Neural cell (in vitro differentiated cells): Measurements from ENCODE around the gene EMC8. TPM values are rescaled to one million over a fixed set of nuclear protein-coding genes. Genes with fewer than 3 reads are reported as not detected.

Experiments used
- H2AFZ ChIP-seq: fragments of 200-600, 300-800 bp; sonication (generic), shearing (Covaris generic); 2 replicates; pipeline ENCODE4 v1.6.0; 2014; ENCODE audit warnings: low read depth, mild to moderate bottlenecking, antibody characterized with exemption, low read length, moderate library complexity
- H3F3A ChIP-seq: fragments of 200-600 bp; shearing (Covaris generic); 2 replicates; pipeline ENCODE4 v1.6.1; 2016; ENCODE audit warnings: mild to moderate bottlenecking, moderate library complexity, mixed read lengths, antibody characterized with exemption, low read length; ENCODE audit not compliant: insufficient read depth, poor library complexity, severe bottlenecking
- H3K27ac ChIP-seq: fragments of 200-600, 300-800 bp; sonication (generic), shearing (Covaris generic); 2 replicates; pipeline ENCODE4 v1.5.1; 2014; ENCODE audit warnings: mild to moderate bottlenecking, low read length, moderate library complexity
- H3K27me3 ChIP-seq: fragments of 300-800, 200-600 bp; sonication (generic), shearing (Covaris generic); 2 replicates; pipeline ENCODE4 v1.6.0; 2014; ENCODE audit warnings: mild to moderate bottlenecking, low read depth, low read length, moderate library complexity; ENCODE audit not compliant: insufficient read depth
- H3K36me3 ChIP-seq: fragments of 300-800, 200-600 bp; sonication (generic), shearing (Covaris generic); 2 replicates; pipeline ENCODE4 v1.5.1; 2014; ENCODE audit warnings: mild to moderate bottlenecking, antibody characterized with exemption, low read length, moderate library complexity; ENCODE audit not compliant: insufficient read depth
- H3K4me2 ChIP-seq: fragments of 300-800, 200-600 bp; sonication (generic), shearing (Covaris generic); 2 replicates; pipeline ENCODE4 v1.6.0; 2014; ENCODE audit warnings: mild to moderate bottlenecking, low read length
- H3K4me3 ChIP-seq: fragments of 300-800, 200-600 bp; sonication (generic), shearing (Covaris generic); 2 replicates; pipeline ENCODE4 v1.5.1; 2014; ENCODE audit warnings: mild to moderate bottlenecking, low read length, moderate library complexity
- H3K79me2 ChIP-seq: fragments of 200-600 bp; shearing (Covaris generic); replicated peaks from 2 replicates; pipeline ENCODE4 v1.6.0; 2014; ENCODE audit warnings: mild to moderate bottlenecking, low read length, moderate library complexity; ENCODE audit not compliant: insufficient read depth
- H3K9ac ChIP-seq: fragments of 300-800, 200-600 bp; sonication (generic), shearing (Covaris generic); 2 replicates; pipeline ENCODE4 v1.6.1; 2016; ENCODE audit warnings: mild to moderate bottlenecking, low read length, mixed read lengths
- H3K9me2 ChIP-seq: fragments of 200-600 bp; shearing (Covaris generic); 2 replicates; pipeline ENCODE4 v1.6.1; 2016; ENCODE audit warnings: mild to moderate bottlenecking, low read length, mixed read lengths; ENCODE audit not compliant: insufficient read depth
- H3K9me3 ChIP-seq: fragments of 200-600, 300-800 bp; sonication (generic), shearing (Covaris generic); 2 replicates; pipeline ENCODE4 v1.6.1; 2016; ENCODE audit warnings: mild to moderate bottlenecking, mixed run types, low read length, moderate library complexity, mixed read lengths
- H4K20me1 ChIP-seq: fragments of 200-600 bp; shearing (Covaris generic); 2 replicates; pipeline ENCODE4 v1.6.1; 2016; ENCODE audit warnings: mild to moderate bottlenecking, mixed run types; ENCODE audit not compliant: insufficient read depth
- EP300 ChIP-seq: fragments of 450-650 bp; conservative IDR thresholded peaks from 2 replicates; pipeline ENCODE4 v1.6.1; 2014; ENCODE audit warnings: antibody characterized with exemption, mild to moderate bottlenecking, moderate library complexity; ENCODE audit not compliant: poor library complexity, severe bottlenecking
- EZH2 ChIP-seq: fragments of 200-600, 300-800 bp; shearing (Covaris generic), sonication (generic); IDR thresholded peaks from 2 replicates; pipeline ENCODE4 v1.6.1; 2014; ENCODE audit warnings: antibody characterized with exemption, low read length, borderline replicate concordance, mild to moderate bottlenecking; ENCODE audit not compliant: insufficient read depth, poor library complexity, severe bottlenecking
- MXI1 ChIP-seq: fragments of 450-650 bp; conservative IDR thresholded peaks from 2 replicates; pipeline ENCODE4 v1.6.1; 2014; ENCODE audit warnings: antibody characterized with exemption, mild to moderate bottlenecking; ENCODE audit not compliant: poor library complexity, severe bottlenecking
- POLR2AphosphoS5 ChIP-seq: IDR thresholded peaks from 2 replicates; pipeline ENCODE4 v1.6.1; 2012
- RAD21 ChIP-seq: fragments of 450-650 bp; conservative IDR thresholded peaks from 2 replicates; pipeline ENCODE4 v1.6.1; 2014; ENCODE audit warnings: antibody characterized with exemption, mild to moderate bottlenecking, moderate library complexity
- SMC3 ChIP-seq: fragments of 450-650 bp; conservative IDR thresholded peaks from 2 replicates; pipeline ENCODE4 v1.6.1; 2014; ENCODE audit warnings: antibody characterized with exemption, mild to moderate bottlenecking, moderate library complexity; ENCODE audit not compliant: poor library complexity
- TAF1 ChIP-seq: IDR thresholded peaks from 2 replicates; pipeline ENCODE4 v1.6.1; 2012; ENCODE audit warnings: low read depth
- polyA plus RNA-seq: library from polyadenylated mRNA; depleted of rRNA; stranded (reverse); fragments of >200 nt; gene quantifications from 2 replicates; pipeline ENCODE4 v1.2.3, GENCODE V29; 2014
- TF ChIP-seq, protein P1 (sequence below): fragments of 450-650 bp; IDR thresholded peaks from 2 replicates; pipeline ENCODE4 v1.5.1; 2014; ENCODE audit warnings: antibody characterized with exemption, mild to moderate bottlenecking, moderate library complexity; ENCODE audit not compliant: poor library complexity, severe bottlenecking
- TF ChIP-seq, protein P2 (sequence below): IDR thresholded peaks from 2 replicates; pipeline ENCODE4 v1.6.1; 2012; ENCODE audit warnings: borderline replicate concordance

Gene EMC8
- polyA plus RNA-seq, 1 donor from 2014 or later = 38.9 TPM

DNA sequence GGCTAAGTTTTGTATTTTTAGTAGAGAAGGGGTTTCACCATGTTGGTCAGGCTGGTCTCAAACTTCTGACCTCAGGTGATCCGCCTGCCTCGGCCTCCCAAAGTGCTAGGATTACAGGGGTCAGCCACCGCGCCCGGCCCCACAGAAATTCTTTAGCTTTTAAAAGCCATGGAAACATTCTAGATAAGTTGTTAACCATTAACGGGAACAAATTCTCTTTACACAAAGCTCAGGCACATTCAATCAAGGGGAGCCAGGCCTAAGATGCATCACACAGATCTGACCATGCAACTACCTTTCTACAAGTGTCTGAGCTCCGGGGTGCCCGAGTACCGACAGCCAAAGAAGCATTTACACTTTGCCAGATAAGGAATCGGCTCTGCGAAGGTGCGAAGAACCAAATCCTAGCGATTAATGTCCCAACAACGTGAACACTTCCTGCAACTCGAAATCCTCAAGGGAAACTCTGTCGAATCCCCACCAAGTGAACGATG is 1.0 kb downstream of the EMC8 start:
- Histone ChIP-seq H3K36me3 (peaks cover 3% of the 10 kb centered on the region), H3K79me2 (peaks cover 41% of the 10 kb centered on the region), H3K4me2 (peak overlapping the region; percentile 76), H3K4me3 (peak overlapping the region; percentile 99), H3K9me3 (no peaks in the 10 kb centered on the region), H3K27ac (no peak overlapping the region), H2AFZ (no peak overlapping the region), H3F3A (no peaks in the 10 kb centered on the region), H4K20me1 (no peaks in the 10 kb centered on the region), H3K27me3 (no peaks in the 10 kb centered on the region), H3K9me2 (no peaks in the 10 kb centered on the region), H3K9ac (peak overlapping the region; percentile 97)
- TF ChIP-seq EP300 = no peak
- no peak for TF ChIP-seq POLR2AphosphoS5

DNA sequence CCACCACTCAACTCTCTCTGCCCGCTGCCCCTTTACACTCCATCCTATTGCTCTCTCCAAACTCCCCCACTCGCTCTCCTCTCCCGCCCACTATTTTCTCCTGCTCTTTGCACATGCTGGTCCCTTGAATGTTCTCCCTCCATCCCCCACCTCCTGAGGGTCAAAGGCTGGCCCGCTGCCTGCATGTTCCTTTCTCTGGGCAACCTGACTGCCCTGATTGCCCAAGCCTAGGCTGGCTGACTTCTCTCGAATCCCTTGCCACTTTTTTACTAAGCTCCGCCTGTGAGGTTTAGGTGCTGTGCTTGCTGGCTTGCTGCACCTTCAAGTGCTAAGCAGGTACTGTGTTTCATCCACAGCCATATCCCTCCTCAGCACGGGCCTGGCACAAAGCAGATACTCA is 2.7 kb downstream of the EMC8 start:
- H4K20me1 ChIP-seq = no peaks in the 10 kb centered on the region
- no peaks in the 10 kb centered on the region for H3K9me2 ChIP-seq
- no peaks in the 10 kb centered on the region for H3K9me3 ChIP-seq
- H3K79me2 ChIP-seq = peaks cover 46% of the 10 kb centered on the region
- no peak overlapping the region for H3K4me2 ChIP-seq
- TF ChIP-seq, protein P1, sequence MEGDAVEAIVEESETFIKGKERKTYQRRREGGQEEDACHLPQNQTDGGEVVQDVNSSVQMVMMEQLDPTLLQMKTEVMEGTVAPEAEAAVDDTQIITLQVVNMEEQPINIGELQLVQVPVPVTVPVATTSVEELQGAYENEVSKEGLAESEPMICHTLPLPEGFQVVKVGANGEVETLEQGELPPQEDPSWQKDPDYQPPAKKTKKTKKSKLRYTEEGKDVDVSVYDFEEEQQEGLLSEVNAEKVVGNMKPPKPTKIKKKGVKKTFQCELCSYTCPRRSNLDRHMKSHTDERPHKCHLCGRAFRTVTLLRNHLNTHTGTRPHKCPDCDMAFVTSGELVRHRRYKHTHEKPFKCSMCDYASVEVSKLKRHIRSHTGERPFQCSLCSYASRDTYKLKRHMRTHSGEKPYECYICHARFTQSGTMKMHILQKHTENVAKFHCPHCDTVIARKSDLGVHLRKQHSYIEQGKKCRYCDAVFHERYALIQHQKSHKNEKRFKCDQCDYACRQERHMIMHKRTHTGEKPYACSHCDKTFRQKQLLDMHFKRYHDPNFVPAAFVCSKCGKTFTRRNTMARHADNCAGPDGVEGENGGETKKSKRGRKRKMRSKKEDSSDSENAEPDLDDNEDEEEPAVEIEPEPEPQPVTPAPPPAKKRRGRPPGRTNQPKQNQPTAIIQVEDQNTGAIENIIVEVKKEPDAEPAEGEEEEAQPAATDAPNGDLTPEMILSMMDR = no peak
- TF ChIP-seq MXI1 = no peak
- no peak overlapping the region for H3K4me3 ChIP-seq
- H3K36me3 ChIP-seq = no peaks in the 10 kb centered on the region
- H3F3A ChIP-seq = no peaks in the 10 kb centered on the region
- H3K27ac ChIP-seq = no peak overlapping the region
- H3K9ac ChIP-seq = no peak overlapping the region
- no peak overlapping the region for H2AFZ ChIP-seq
- no peaks in the 10 kb centered on the region for H3K27me3 ChIP-seq

DNA sequence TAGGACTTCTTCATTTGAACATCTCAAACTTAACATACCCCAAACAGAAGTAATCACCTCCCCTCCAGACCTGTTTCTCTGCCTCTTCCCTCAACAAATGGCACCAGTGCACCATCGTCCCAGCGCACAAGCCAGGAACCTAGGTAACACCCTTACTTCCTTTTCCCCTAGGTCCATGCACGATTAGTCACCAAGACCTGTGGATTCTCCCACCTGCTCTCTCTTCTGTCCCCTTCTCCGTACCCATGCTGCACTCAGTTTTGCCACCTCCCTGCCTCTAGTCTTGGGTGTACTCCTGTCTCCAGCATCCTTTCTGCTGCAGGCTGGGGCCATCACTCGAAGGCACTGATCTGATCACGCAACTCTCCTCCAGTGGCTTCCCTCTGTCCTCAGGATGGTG is 3.2 kb downstream of the EMC8 start:
- no peaks in the 10 kb centered on the region for H3K27me3 ChIP-seq
- no peaks in the 10 kb centered on the region for H3K36me3 ChIP-seq
- H3K4me3 ChIP-seq = no peak overlapping the region
- no peak overlapping the region for H3K27ac ChIP-seq
- H2AFZ ChIP-seq = no peak overlapping the region
- H3K9me3 ChIP-seq = no peaks in the 10 kb centered on the region
- H4K20me1 ChIP-seq = no peaks in the 10 kb centered on the region
- TF ChIP-seq MXI1 (no peak), POLR2AphosphoS5 (no peak), EZH2 (no peak), EP300 (no peak), SMC3 (no peak), TAF1 (no peak), RAD21 (no peak)
- TF ChIP-seq, protein P1 = no peak
- TF ChIP-seq, protein P2, sequence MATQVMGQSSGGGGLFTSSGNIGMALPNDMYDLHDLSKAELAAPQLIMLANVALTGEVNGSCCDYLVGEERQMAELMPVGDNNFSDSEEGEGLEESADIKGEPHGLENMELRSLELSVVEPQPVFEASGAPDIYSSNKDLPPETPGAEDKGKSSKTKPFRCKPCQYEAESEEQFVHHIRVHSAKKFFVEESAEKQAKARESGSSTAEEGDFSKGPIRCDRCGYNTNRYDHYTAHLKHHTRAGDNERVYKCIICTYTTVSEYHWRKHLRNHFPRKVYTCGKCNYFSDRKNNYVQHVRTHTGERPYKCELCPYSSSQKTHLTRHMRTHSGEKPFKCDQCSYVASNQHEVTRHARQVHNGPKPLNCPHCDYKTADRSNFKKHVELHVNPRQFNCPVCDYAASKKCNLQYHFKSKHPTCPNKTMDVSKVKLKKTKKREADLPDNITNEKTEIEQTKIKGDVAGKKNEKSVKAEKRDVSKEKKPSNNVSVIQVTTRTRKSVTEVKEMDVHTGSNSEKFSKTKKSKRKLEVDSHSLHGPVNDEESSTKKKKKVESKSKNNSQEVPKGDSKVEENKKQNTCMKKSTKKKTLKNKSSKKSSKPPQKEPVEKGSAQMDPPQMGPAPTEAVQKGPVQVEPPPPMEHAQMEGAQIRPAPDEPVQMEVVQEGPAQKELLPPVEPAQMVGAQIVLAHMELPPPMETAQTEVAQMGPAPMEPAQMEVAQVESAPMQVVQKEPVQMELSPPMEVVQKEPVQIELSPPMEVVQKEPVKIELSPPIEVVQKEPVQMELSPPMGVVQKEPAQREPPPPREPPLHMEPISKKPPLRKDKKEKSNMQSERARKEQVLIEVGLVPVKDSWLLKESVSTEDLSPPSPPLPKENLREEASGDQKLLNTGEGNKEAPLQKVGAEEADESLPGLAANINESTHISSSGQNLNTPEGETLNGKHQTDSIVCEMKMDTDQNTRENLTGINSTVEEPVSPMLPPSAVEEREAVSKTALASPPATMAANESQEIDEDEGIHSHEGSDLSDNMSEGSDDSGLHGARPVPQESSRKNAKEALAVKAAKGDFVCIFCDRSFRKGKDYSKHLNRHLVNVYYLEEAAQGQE = no peak
- no peaks in the 10 kb centered on the region for H3F3A ChIP-seq
- H3K79me2 ChIP-seq = peaks cover 41% of the 10 kb centered on the region
- no peak overlapping the region for H3K4me2 ChIP-seq
- no peaks in the 10 kb centered on the region for H3K9me2 ChIP-seq
- H3K9ac ChIP-seq = no peak overlapping the region
